SK-N-SH (cell line): Measurements from ENCODE around the gene DHPS. TPM values are rescaled to one million over a fixed set of nuclear protein-coding genes. Genes with fewer than 3 reads are reported as not detected.

Source experiments
- CTCF ChIA-PET: fragments of 300-600, 350-600 bp; formaldehyde crosslinking; extraction: SDS; loops from one replicate; lab custom pipeline; 2021; lab: Yijun Ruan, JAX
- POLR2A ChIA-PET: fragments of 350-600 bp; sonication (Branson Sonifier 250); formaldehyde crosslinking; extraction: SDS; loops from one replicate; lab custom pipeline; 2020; ENCODE audit warnings: antibody characterized with exemption, inconsistent platforms; lab: Yijun Ruan, JAX
- DNase-seq: peaks from one replicate; pipeline ENCODE4 v3.0.0; 2012
- H2AFZ ChIP-seq: fragments of 200-600 bp; sonication (generic); 2 replicates; pipeline ENCODE4 v1.8.1; 2016; ENCODE audit warnings: antibody characterized with exemption, mild to moderate bottlenecking, low read depth
- H3F3A ChIP-seq: fragments of 200-600 bp; sonication (generic); replicated peaks from 2 replicates; pipeline ENCODE3; 2016; ENCODE audit warnings: antibody characterized with exemption, mild to moderate bottlenecking; ENCODE audit not compliant: insufficient read depth
- H3K27ac ChIP-seq, 2 experiments: fragments of 200-500 bp in 1 of 2; fragments of 200-600 bp in 1 of 2; sonication (Bioruptor generic) in 1 of 2; sonication (generic), shearing (Covaris generic) in 1 of 2; 2 replicates each; pipeline versions ENCODE4 v1.5.1 to v1.6.1; 2014 to 2016; ENCODE audit warnings: low read depth in 2 of 2, inconsistent platforms in 1 of 2, low read length in 1 of 2, mild to moderate bottlenecking in 1 of 2, mixed read lengths in 1 of 2
- H3K27me3 ChIP-seq: fragments of 200-600 bp; sonication (generic), shearing (Covaris generic); 2 replicates; pipeline ENCODE4 v1.6.1; 2016; ENCODE audit warnings: mixed run types; ENCODE audit not compliant: insufficient read depth
- H3K36me3 ChIP-seq, 2 experiments: fragments of 200-500 bp in 1 of 2; fragments of 200-600 bp in 1 of 2; sonication (Bioruptor generic) in 1 of 2; sonication (generic) in 1 of 2; replicated peaks in 1 of 2; 2 replicates each; pipeline versions ENCODE3 to v1.5.1; 2014 to 2016; ENCODE audit warnings: low read length in 1 of 2, mild to moderate bottlenecking in 1 of 2; ENCODE audit not compliant: insufficient read depth in 2 of 2, control insufficient read depth in 1 of 2
- H3K4me1 ChIP-seq, 2 experiments: fragments of 200-500 bp in 1 of 2; fragments of 200-600 bp in 1 of 2; sonication (Bioruptor generic) in 1 of 2; sonication (generic), shearing (Covaris generic) in 1 of 2; 2 replicates each; pipeline versions ENCODE4 v1.5.1 to v1.6.1; 2014 to 2016; ENCODE audit warnings: low read depth in 1 of 2, low read length in 1 of 2, mixed run types in 1 of 2; ENCODE audit not compliant: insufficient read depth in 2 of 2, control insufficient read depth in 1 of 2
- H3K4me2 ChIP-seq: fragments of 200-600 bp; sonication (generic), shearing (Covaris generic); 2 replicates; pipeline ENCODE4 v1.6.1; 2017; ENCODE audit warnings: mixed run types
- H3K4me3 ChIP-seq, 2 experiments: fragments of 200-500 bp in 1 of 2; fragments of 200-600 bp in 1 of 2; sonication (Bioruptor generic) in 1 of 2; sonication (generic), shearing (Covaris generic) in 1 of 2; 2 replicates each; pipeline versions ENCODE4 v1.5.1 to v1.8.1; 2014 to 2016; ENCODE audit warnings: low read depth in 2 of 2, inconsistent platforms in 1 of 2, low read length in 1 of 2, mild to moderate bottlenecking in 1 of 2, mixed read lengths in 1 of 2, moderate library complexity in 1 of 2
- H3K79me2 ChIP-seq: fragments of 200-600 bp; sonication (generic); 2 replicates; pipeline ENCODE4 v1.8.1; 2017; ENCODE audit warnings: mild to moderate bottlenecking; ENCODE audit not compliant: insufficient read depth
- H3K9ac ChIP-seq: fragments of 200-600 bp; sonication (generic); 2 replicates; pipeline ENCODE4 v1.6.1; 2017; ENCODE audit warnings: mixed run types
- H3K9me2 ChIP-seq: fragments of 200-600 bp; sonication (generic); 2 replicates; pipeline ENCODE4 v1.6.1; 2017; ENCODE audit warnings: mixed run types
- H3K9me3 ChIP-seq: fragments of 200-600 bp; sonication (generic); 2 replicates; pipeline ENCODE4 v1.6.1; 2017; ENCODE audit warnings: mixed run types, mild to moderate bottlenecking, moderate library complexity
- H4K20me1 ChIP-seq: fragments of 200-600 bp; sonication (generic); 2 replicates; pipeline ENCODE4 v1.6.1; 2017; ENCODE audit warnings: mild to moderate bottlenecking, mixed run types; ENCODE audit not compliant: insufficient read depth
- CHD2 ChIP-seq: fragments of 150-350 bp; IDR thresholded peaks from 2 replicates; pipeline ENCODE4 v1.6.1; 2018; ENCODE audit warnings: low read length; ENCODE audit not compliant: partially characterized antibody
- ELF1 ChIP-seq: IDR thresholded peaks from 2 replicates; pipeline ENCODE4 v1.4.0; 2012
- EZH2phosphoT487 ChIP-seq: fragments of 200-600 bp; sonication (generic); IDR thresholded peaks from 2 replicates; pipeline ENCODE4 v1.6.1; 2017; ENCODE audit warnings: low read depth, mixed run types, mild to moderate bottlenecking, antibody characterized with exemption, moderate library complexity, borderline replicate concordance
- FOSL2 ChIP-seq: IDR thresholded peaks from 2 replicates; pipeline ENCODE4 v1.4.0; 2012; ENCODE audit warnings: low read depth, mild to moderate bottlenecking, moderate library complexity, borderline replicate concordance
- FOXJ3 ChIP-seq: sonication (generic); formaldehyde crosslinking; IDR thresholded peaks from 2 replicates; pipeline ENCODE4 v1.5.1; 2020; ENCODE audit warnings: mild to moderate bottlenecking, missing genetic modification reagents
- GABPA ChIP-seq: IDR thresholded peaks from 2 replicates; pipeline ENCODE4 v1.4.0; 2012; ENCODE audit warnings: low read depth, mild to moderate bottlenecking
- GATA2 ChIP-seq: sonication (generic); formaldehyde crosslinking; IDR thresholded peaks from 2 replicates; pipeline ENCODE4 v1.5.0; 2020; ENCODE audit warnings: mild to moderate bottlenecking, missing genetic modification reagents
- JUND ChIP-seq: IDR thresholded peaks from 2 replicates; pipeline ENCODE4 v1.4.0; 2012
- MEF2A ChIP-seq: IDR thresholded peaks from 2 replicates; pipeline ENCODE4 v1.4.0; 2012; ENCODE audit warnings: low read depth, borderline replicate concordance
- MXI1 ChIP-seq: IDR thresholded peaks from 2 replicates; pipeline ENCODE4 v1.6.1; 2012; ENCODE audit warnings: mild to moderate bottlenecking, low read depth, low read length, improper control_type of control experiment
- NFIC ChIP-seq: IDR thresholded peaks from 2 replicates; pipeline ENCODE4 v1.4.0; 2012; ENCODE audit warnings: borderline replicate concordance
- NRF1 ChIP-seq: IDR thresholded peaks from 2 replicates; pipeline ENCODE4 v1.6.1; 2012; ENCODE audit warnings: low read depth, mild to moderate bottlenecking, low read length
- POLR2AphosphoS5 ChIP-seq: IDR thresholded peaks from 2 replicates; pipeline ENCODE4 v1.6.1; 2012; ENCODE audit warnings: low read depth, low read length
- RCOR1 ChIP-seq: fragments of 150-350 bp; IDR thresholded peaks from 2 replicates; pipeline ENCODE4 v1.6.1; 2017; ENCODE audit warnings: antibody characterized with exemption, low read length
- RFX5 ChIP-seq: IDR thresholded peaks from 2 replicates; pipeline ENCODE4 v1.6.1; 2012; ENCODE audit warnings: mild to moderate bottlenecking, improper control_type of control experiment, low read length
- RXRA ChIP-seq: IDR thresholded peaks from 2 replicates; pipeline ENCODE4 v1.4.0; 2012; ENCODE audit warnings: low read depth, mild to moderate bottlenecking, borderline replicate concordance
- TAF1 ChIP-seq: IDR thresholded peaks from 2 replicates; pipeline ENCODE4 v1.6.1; 2012; ENCODE audit warnings: low read depth, mild to moderate bottlenecking, low read length, moderate library complexity, borderline replicate concordance
- YY1 ChIP-seq: IDR thresholded peaks from 2 replicates; pipeline ENCODE4 v1.4.0; 2012; ENCODE audit warnings: low read depth, mild to moderate bottlenecking
- WGBS: methylation state at CpG from one replicate; pipeline ENCODE4 v1.1.6; 2017; ENCODE audit warnings: low lambda C conversion rate; 5-methylcytosine and 5-hydroxymethylcytosine counted together
- polyA plus RNA-seq, 3 experiments: library from polyadenylated mRNA; depleted of rRNA; stranded (reverse); fragments of >200 nt; gene quantifications; 2 replicates each; pipeline ENCODE4 v1.2.3, GENCODE V29; 2012
- TF ChIP-seq, protein P1 (sequence below): fragments of 150-350 bp; IDR thresholded peaks from 2 replicates; pipeline ENCODE4 v1.6.1; 2016; ENCODE audit warnings: mild to moderate bottlenecking, low read depth, low read length
- TF ChIP-seq, protein P2 (sequence below): IDR thresholded peaks from 2 replicates; pipeline ENCODE4 v1.4.0; 2012; ENCODE audit warnings: low read depth, borderline replicate concordance

Gene DHPS
- polyA plus RNA-seq, 1 of the 3 experiments (the other 2 are of a cell fraction) = 179 TPM

DNA sequence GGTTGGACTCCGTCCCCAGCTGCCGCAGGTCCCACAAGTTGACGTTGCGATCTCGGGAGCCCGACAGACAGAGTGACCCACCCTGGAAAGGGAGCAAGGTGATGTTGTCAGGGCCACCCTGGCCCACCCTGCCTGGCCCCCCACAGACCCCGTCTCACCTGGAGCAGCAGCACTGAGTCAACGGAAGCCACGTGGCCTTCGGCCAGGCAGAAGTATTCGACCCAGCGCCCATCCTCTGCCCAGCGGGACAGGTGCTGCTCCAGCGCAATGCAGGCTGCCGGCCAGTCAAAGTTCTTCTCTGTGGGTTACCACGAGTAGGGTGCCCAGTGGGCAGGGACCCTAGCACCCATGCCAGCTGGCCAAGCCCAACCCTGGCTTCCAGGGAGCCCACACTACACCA, 13.0 kb upstream of the DHPS start:
- WGBS = 100% methylated on average over 6 of the region's 16 CpGs
- Histone ChIP-seq H2AFZ (no peak overlapping the region), H3K79me2 (no peaks in the 10 kb centered on the region; the same call in 1 of the 2 replicates), H3K4me3 (no peak overlapping the region), H3K27me3 (no peaks in the 10 kb centered on the region), H3K9me2 (no peaks in the 10 kb centered on the region), H3F3A (peaks cover 29% of the 10 kb centered on the region), H3K4me2 (peak overlapping the region; percentile 81; the same call in 1 of the 2 replicates), H3K36me3 (peaks cover 6 to 15% of the 10 kb centered on the region in 2 experiments), H3K4me1 (peaks cover 0 to 16% of the 10 kb centered on the region in 2 experiments; a peak in 2 of 4 replicates), H4K20me1 (no peaks in the 10 kb centered on the region), H3K9ac (no peak overlapping the region), H3K27ac (no peak overlapping the region)
- CTCF ChIA-PET = interaction anchor here (1.0 to 2.9 kb wide), 4 partner anchors 18 to 153 kb away, joined by 3 to 11 read pairs (median 4); no protein-coding TSS in a partner anchor
- no peak for DNase-seq
- TF ChIP-seq RCOR1 (no peak), GATA2 (CRISPR knock-in tag) (no peak), MXI1 (no peak)
- TF ChIP-seq, all 33 proteins: peak for 0
- no peaks in the 10 kb centered on the region for H3K9me3 ChIP-seq
- POLR2A ChIA-PET = interaction anchor here (1.4 kb wide), 1 partner anchor 13 kb away, joined by 3 read pairs; the partner anchor contains the start of gene DHPS

DNA sequence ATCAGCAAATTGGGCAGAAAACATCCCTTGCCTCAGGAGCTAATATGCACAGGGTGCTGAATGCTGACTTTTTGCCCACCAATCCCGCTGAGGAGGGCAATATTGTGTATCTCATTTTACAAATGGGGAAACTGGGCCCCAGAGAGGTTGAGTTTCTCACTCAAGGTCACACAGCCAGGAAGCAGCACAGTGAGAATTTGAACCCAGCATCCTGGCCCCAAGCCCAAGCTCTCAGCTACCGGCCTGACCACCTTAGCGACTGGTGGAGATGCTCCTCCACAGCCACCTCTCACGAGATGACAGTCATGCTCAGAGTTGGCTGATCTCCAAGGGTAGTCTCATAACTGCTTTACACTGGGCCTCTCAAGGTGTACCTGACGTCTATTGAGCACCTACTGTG, 11.3 kb upstream of the DHPS start:
- 90% methylated on average over 2 of the region's 5 CpGs for WGBS
- peaks cover 13% of the 10 kb centered on the region for H3F3A ChIP-seq
- H4K20me1 ChIP-seq = no peaks in the 10 kb centered on the region
- no peaks in the 10 kb centered on the region for H3K9me3 ChIP-seq
- no peaks in the 10 kb centered on the region for H3K27me3 ChIP-seq
- H3K9ac ChIP-seq = no peak overlapping the region
- H3K4me2 ChIP-seq = no peak overlapping the region
- CTCF ChIA-PET = no interaction called here
- H3K36me3 ChIP-seq = peaks cover 0 to 4% of the 10 kb centered on the region in 2 experiments
- H3K4me1 ChIP-seq = peaks cover 0 to 16% of the 10 kb centered on the region in 2 experiments; a peak in 2 of 4 replicates
- POLR2A ChIA-PET = no interaction called here
- H3K9me2 ChIP-seq = no peaks in the 10 kb centered on the region
- no peak overlapping the region for H3K27ac ChIP-seq
- TF ChIP-seq RXRA (no peak), ELF1 (no peak)
- no peak for DNase-seq
- H3K4me3 ChIP-seq = no peak overlapping the region
- no peaks in the 10 kb centered on the region; the same call in 1 of the 2 replicates for H3K79me2 ChIP-seq
- no peak overlapping the region for H2AFZ ChIP-seq

DNA sequence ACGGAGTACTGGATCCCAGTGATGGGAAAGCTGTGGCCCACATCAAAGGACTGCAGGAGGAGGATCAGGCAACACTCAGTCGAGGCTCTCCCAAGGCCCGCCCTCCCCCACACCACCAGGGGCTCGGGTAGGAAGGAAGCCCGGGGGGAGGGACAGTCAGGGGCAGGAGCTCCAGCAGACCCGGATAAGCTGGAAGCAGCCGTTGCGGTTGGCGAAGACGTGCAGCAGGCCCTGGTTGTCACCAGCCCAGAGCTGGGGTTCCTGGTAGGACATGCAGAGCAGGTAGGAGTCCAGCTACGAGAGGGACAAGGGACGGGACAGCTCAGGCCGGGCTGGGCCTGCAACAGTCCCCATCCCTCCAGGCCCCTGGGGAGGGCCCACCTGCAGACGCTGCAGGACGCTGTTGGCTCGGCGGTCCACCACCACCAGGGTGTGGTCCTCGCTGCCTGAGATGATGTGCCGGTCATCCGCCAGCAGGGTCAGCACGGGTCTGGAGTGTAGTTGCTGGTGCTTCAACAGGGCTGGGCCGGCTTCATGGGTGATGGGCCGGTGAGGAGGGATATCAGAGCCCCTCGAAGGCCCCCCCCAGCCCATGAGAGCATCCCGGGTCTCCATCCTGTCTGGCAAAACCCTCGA, 8.0 kb upstream of the DHPS start:
- CTCF ChIA-PET = interaction anchor here (1.5 kb wide), 1 partner anchor 13 kb away, joined by 4 read pairs; no protein-coding TSS in a partner anchor
- TF ChIP-seq RCOR1 (no peak), NRF1 (no peak), TAF1 (no peak), MEF2A (no peak), YY1 (no peak), CHD2 (no peak), JUND (no peak), FOXJ3 (CRISPR knock-in tag) (no peak), RFX5 (no peak), GABPA (no peak), RXRA (no peak), GATA2 (CRISPR knock-in tag) (no peak), POLR2AphosphoS5 (no peak), NFIC (no peak), EZH2phosphoT487 (no peak), FOSL2 (no peak)
- TF ChIP-seq, protein P1, sequence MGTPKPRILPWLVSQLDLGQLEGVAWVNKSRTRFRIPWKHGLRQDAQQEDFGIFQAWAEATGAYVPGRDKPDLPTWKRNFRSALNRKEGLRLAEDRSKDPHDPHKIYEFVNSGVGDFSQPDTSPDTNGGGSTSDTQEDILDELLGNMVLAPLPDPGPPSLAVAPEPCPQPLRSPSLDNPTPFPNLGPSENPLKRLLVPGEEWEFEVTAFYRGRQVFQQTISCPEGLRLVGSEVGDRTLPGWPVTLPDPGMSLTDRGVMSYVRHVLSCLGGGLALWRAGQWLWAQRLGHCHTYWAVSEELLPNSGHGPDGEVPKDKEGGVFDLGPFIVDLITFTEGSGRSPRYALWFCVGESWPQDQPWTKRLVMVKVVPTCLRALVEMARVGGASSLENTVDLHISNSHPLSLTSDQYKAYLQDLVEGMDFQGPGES = no peak
- TF ChIP-seq, protein P2, sequence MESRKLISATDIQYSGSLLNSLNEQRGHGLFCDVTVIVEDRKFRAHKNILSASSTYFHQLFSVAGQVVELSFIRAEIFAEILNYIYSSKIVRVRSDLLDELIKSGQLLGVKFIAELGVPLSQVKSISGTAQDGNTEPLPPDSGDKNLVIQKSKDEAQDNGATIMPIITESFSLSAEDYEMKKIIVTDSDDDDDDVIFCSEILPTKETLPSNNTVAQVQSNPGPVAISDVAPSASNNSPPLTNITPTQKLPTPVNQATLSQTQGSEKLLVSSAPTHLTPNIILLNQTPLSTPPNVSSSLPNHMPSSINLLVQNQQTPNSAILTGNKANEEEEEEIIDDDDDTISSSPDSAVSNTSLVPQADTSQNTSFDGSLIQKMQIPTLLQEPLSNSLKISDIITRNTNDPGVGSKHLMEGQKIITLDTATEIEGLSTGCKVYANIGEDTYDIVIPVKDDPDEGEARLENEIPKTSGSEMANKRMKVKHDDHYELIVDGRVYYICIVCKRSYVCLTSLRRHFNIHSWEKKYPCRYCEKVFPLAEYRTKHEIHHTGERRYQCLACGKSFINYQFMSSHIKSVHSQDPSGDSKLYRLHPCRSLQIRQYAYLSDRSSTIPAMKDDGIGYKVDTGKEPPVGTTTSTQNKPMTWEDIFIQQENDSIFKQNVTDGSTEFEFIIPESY = no peak

More for the DNA sequence above, 8.0 kb upstream of the DHPS start:
- DNase-seq = no peak
- H3K27me3 ChIP-seq = no peaks in the 10 kb centered on the region
- H3K27ac ChIP-seq = no peak overlapping the region
- peaks cover 0 to under 1% of the 10 kb centered on the region in 2 experiments; a peak in 1 of 4 replicates for H3K4me1 ChIP-seq
- peaks cover 4% of the 10 kb centered on the region for H3F3A ChIP-seq
- H3K36me3 ChIP-seq = peaks cover 0 to 3% of the 10 kb centered on the region in 2 experiments
- H3K79me2 ChIP-seq = no peaks in the 10 kb centered on the region
- H3K9me3 ChIP-seq = no peaks in the 10 kb centered on the region
- 100% methylated on average over 6 of the region's 26 CpGs for whole genome bisulfite sequencing
- POLR2A ChIA-PET = no interaction called here
- H2AFZ ChIP-seq = no peak overlapping the region
- H3K4me2 ChIP-seq = no peak overlapping the region
- H3K9ac ChIP-seq = no peak overlapping the region
- no peaks in the 10 kb centered on the region for H3K9me2 ChIP-seq
- no peak overlapping the region for H3K4me3 ChIP-seq
- no peaks in the 10 kb centered on the region for H4K20me1 ChIP-seq
